GM23338 (cell line): Measurements from ENCODE around the gene ALPG. TPM values are rescaled to one million over a fixed set of nuclear protein-coding genes. Genes with fewer than 3 reads are reported as not detected.

Experiments used
- ATAC-seq: fragments of 200-7000 bp; cut with Tn5 transposase; 3 replicates; pipeline ENCODE4 v1.9.1; 2020
- DNase-seq: peaks from one replicate; pipeline ENCODE4 v3.0.0-alpha.2; 2015; ENCODE audit warnings: low spot score
- H2AFZ ChIP-seq: fragments of 200-600 bp; sonication (generic); 2 replicates; pipeline ENCODE4 v1.8.0; 2016; ENCODE audit warnings: antibody characterized with exemption, mild to moderate bottlenecking, moderate library complexity
- H3F3A ChIP-seq: fragments of 200-600 bp; sonication (generic); replicated peaks from 2 replicates; pipeline ENCODE4 v1.8.0; 2017; ENCODE audit warnings: antibody characterized with exemption, mixed run types, low read depth
- H3K27ac ChIP-seq: fragments of 200-600 bp; sonication (generic); 2 replicates; pipeline ENCODE4 v1.6.1; 2016; ENCODE audit warnings: low read depth
- H3K27me3 ChIP-seq: fragments of 200-600 bp; sonication (generic); 2 replicates; pipeline ENCODE4 v1.8.0; 2016; ENCODE audit warnings: mild to moderate bottlenecking, mixed run types, moderate library complexity; ENCODE audit not compliant: insufficient read depth
- H3K36me3 ChIP-seq: fragments of 200-600 bp; sonication (generic); 2 replicates; pipeline ENCODE4 v1.8.0; 2016; ENCODE audit warnings: mild to moderate bottlenecking; ENCODE audit not compliant: insufficient read depth
- H3K4me1 ChIP-seq: fragments of 200-600 bp; sonication (generic); 2 replicates; pipeline ENCODE4 v1.8.0; 2016; ENCODE audit warnings: mild to moderate bottlenecking, moderate library complexity; ENCODE audit not compliant: insufficient read depth
- H3K4me2 ChIP-seq: fragments of 200-600 bp; sonication (generic); 2 replicates; pipeline ENCODE4 v1.7.1; 2017; ENCODE audit warnings: mixed run types
- H3K4me3 ChIP-seq: fragments of 200-600 bp; sonication (generic); 2 replicates; pipeline ENCODE4 v1.6.1; 2016; ENCODE audit warnings: mixed run types
- H3K79me2 ChIP-seq: fragments of 200-600 bp; sonication (generic); replicated peaks from 2 replicates; pipeline ENCODE4 v1.8.0; 2017; ENCODE audit warnings: mild to moderate bottlenecking; ENCODE audit not compliant: insufficient read depth
- H3K9me2 ChIP-seq: fragments of 200-600 bp; sonication (generic); 2 replicates; pipeline ENCODE4 v1.8.0; 2017; ENCODE audit not compliant: insufficient read depth
- H4K20me1 ChIP-seq: fragments of 200-600 bp; sonication (generic); replicated peaks from 2 replicates; pipeline ENCODE4 v1.8.0; 2017; ENCODE audit warnings: mild to moderate bottlenecking; ENCODE audit not compliant: insufficient read depth
- H3K27ac Mint-ChIP-seq: 2 replicates; pipeline ENCODE4 v1.8.0; 2020; ENCODE audit warnings: inconsistent platforms, mild to moderate bottlenecking, moderate library complexity, mixed read lengths
- H3K27me3 Mint-ChIP-seq: 3 replicates; pipeline ENCODE4 v1.8.0; 2022; ENCODE audit warnings: low read depth, mild to moderate bottlenecking, moderate library complexity, mixed read lengths, inconsistent platforms; ENCODE audit not compliant: insufficient read depth, poor library complexity
- H3K36me3 Mint-ChIP-seq: 3 replicates; pipeline ENCODE4 v1.8.0; 2021; ENCODE audit warnings: low read depth, mild to moderate bottlenecking, inconsistent platforms, moderate library complexity, mixed read lengths
- H3K4me1 Mint-ChIP-seq: 3 replicates; pipeline ENCODE4 v1.8.0; 2020; ENCODE audit warnings: mild to moderate bottlenecking, inconsistent platforms, mixed read lengths
- H3K4me3 Mint-ChIP-seq: 3 replicates; pipeline ENCODE4 v1.8.0; 2021; ENCODE audit warnings: moderate library complexity, mild to moderate bottlenecking, inconsistent platforms, mixed read lengths
- H3K9me3 Mint-ChIP-seq: 3 replicates; pipeline ENCODE4 v1.8.0; 2020; ENCODE audit warnings: moderate library complexity, mild to moderate bottlenecking, inconsistent platforms, mixed read lengths
- EZH2 ChIP-seq: fragments of 200-600 bp; sonication (generic); IDR thresholded peaks from one replicate; pipeline ENCODE4 v1.8.0; 2017; ENCODE audit warnings: antibody characterized with exemption, mild to moderate bottlenecking, low read depth; ENCODE audit not compliant: unreplicated experiment
- EZH2phosphoT487 ChIP-seq: fragments of 200-600 bp; sonication (generic); IDR thresholded peaks from one replicate; pipeline ENCODE4 v1.8.1; 2018; ENCODE audit warnings: antibody characterized with exemption; ENCODE audit not compliant: unreplicated experiment
- POLR2AphosphoS5 ChIP-seq: IDR thresholded peaks from 2 replicates; pipeline ENCODE4 v1.6.1; 2016; ENCODE audit warnings: antibody characterized with exemption, low read depth
- STAT1 ChIP-seq: IDR thresholded peaks from one replicate; pipeline ENCODE4 v1.6.1; 2016; ENCODE audit warnings: antibody characterized with exemption; ENCODE audit not compliant: unreplicated experiment
- ZNF114 ChIP-seq: fragments of 250-450 bp; sonication (Bioruptor Pico); IDR thresholded peaks from 2 replicates; pipeline ENCODE4 v1.5.0; 2020; ENCODE audit warnings: mild to moderate bottlenecking, moderate library complexity
- polyA plus RNA-seq: library from polyadenylated mRNA; unstranded; fragments of >200 nt; fragmentation: Nextera tagmentation; extraction: Ambion mirVana; gene quantifications from 2 replicates; pipeline ENCODE4 v1.2.1, GENCODE V29; 2016
- total RNA-seq: library from RNA; depleted of rRNA; stranded (reverse); fragments of >200 nt; shearing (Covaris generic); gene quantifications from 2 replicates; pipeline ENCODE4 v1.2.3, GENCODE V29; 2014
- TF ChIP-seq, protein P1 (sequence below): IDR thresholded peaks from 2 replicates; pipeline ENCODE4 v1.6.1; 2016; ENCODE audit warnings: antibody characterized with exemption
- TF ChIP-seq, protein P2 (sequence below): IDR thresholded peaks from one replicate; pipeline ENCODE4 v1.6.1; 2018; ENCODE audit warnings: antibody characterized with exemption; ENCODE audit not compliant: unreplicated experiment
- TF ChIP-seq, protein P3 (sequence below): fragments of 250-450 bp; sonication (Bioruptor Pico); IDR thresholded peaks from 2 replicates; pipeline ENCODE4 v1.5.0; 2020; ENCODE audit warnings: mild to moderate bottlenecking, moderate library complexity

ALPG gene
- total and polyA plus RNA-seq, 2 experiments from 2014 or later = 0.89 to 2.5 TPM

DNA sequence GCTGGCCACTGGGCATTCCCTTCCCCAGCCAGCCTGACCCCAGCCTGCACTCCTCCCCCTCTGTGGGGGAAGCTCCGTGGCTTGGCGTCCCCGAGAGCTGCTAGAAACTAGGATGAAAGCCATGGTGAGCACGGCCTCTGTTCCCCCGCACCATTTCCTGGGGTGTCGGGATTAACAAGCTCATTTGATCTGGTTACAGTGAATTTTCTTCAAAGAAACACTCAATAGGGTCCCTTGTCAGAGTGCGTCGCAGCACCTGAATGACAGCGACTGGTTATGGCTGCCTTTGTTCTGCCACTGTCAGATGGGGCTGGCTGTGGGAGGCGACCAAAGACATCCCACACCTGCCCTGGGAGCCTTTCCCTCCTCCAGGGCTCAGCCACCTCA lies 41.7 kb downstream of the ALPG start:
- no peak overlapping the region for H3K27ac ChIP-seq
- no peak overlapping the region for H3K4me3 Mint-ChIP-seq

More for the DNA sequence above, 41.7 kb downstream of the ALPG start:
- Histone ChIP-seq H3F3A (no peaks in the 10 kb centered on the region), H3K4me1 (no peaks in the 10 kb centered on the region), H3K9me2 (no peaks in the 10 kb centered on the region), H3K36me3 (no peaks in the 10 kb centered on the region), H4K20me1 (no peaks in the 10 kb centered on the region), H3K27me3 (no peaks in the 10 kb centered on the region), H3K4me3 (no peak overlapping the region), H2AFZ (no peak overlapping the region), H3K4me2 (no peak overlapping the region), H3K79me2 (no peaks in the 10 kb centered on the region)
- Mint-ChIP-seq H3K4me1 (no peaks in the 10 kb centered on the region; the same call in 2 of the 3 replicates), H3K36me3 (no peaks in the 10 kb centered on the region), H3K27ac (no peak overlapping the region), H3K27me3 (peaks cover 18% of the 10 kb centered on the region), H3K9me3 (no peaks in the 10 kb centered on the region)
- no peak for DNase-seq
- ATAC-seq = no peak
- TF ChIP-seq ZNF114 (no peak), STAT1 (no peak), EZH2 (no peak), POLR2AphosphoS5 (no peak), EZH2phosphoT487 (no peak)
- TF ChIP-seq, protein P1, sequence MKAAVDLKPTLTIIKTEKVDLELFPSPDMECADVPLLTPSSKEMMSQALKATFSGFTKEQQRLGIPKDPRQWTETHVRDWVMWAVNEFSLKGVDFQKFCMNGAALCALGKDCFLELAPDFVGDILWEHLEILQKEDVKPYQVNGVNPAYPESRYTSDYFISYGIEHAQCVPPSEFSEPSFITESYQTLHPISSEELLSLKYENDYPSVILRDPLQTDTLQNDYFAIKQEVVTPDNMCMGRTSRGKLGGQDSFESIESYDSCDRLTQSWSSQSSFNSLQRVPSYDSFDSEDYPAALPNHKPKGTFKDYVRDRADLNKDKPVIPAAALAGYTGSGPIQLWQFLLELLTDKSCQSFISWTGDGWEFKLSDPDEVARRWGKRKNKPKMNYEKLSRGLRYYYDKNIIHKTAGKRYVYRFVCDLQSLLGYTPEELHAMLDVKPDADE = no peak
- TF ChIP-seq, protein P2, sequence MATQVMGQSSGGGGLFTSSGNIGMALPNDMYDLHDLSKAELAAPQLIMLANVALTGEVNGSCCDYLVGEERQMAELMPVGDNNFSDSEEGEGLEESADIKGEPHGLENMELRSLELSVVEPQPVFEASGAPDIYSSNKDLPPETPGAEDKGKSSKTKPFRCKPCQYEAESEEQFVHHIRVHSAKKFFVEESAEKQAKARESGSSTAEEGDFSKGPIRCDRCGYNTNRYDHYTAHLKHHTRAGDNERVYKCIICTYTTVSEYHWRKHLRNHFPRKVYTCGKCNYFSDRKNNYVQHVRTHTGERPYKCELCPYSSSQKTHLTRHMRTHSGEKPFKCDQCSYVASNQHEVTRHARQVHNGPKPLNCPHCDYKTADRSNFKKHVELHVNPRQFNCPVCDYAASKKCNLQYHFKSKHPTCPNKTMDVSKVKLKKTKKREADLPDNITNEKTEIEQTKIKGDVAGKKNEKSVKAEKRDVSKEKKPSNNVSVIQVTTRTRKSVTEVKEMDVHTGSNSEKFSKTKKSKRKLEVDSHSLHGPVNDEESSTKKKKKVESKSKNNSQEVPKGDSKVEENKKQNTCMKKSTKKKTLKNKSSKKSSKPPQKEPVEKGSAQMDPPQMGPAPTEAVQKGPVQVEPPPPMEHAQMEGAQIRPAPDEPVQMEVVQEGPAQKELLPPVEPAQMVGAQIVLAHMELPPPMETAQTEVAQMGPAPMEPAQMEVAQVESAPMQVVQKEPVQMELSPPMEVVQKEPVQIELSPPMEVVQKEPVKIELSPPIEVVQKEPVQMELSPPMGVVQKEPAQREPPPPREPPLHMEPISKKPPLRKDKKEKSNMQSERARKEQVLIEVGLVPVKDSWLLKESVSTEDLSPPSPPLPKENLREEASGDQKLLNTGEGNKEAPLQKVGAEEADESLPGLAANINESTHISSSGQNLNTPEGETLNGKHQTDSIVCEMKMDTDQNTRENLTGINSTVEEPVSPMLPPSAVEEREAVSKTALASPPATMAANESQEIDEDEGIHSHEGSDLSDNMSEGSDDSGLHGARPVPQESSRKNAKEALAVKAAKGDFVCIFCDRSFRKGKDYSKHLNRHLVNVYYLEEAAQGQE = no peak
- TF ChIP-seq, protein P3, sequence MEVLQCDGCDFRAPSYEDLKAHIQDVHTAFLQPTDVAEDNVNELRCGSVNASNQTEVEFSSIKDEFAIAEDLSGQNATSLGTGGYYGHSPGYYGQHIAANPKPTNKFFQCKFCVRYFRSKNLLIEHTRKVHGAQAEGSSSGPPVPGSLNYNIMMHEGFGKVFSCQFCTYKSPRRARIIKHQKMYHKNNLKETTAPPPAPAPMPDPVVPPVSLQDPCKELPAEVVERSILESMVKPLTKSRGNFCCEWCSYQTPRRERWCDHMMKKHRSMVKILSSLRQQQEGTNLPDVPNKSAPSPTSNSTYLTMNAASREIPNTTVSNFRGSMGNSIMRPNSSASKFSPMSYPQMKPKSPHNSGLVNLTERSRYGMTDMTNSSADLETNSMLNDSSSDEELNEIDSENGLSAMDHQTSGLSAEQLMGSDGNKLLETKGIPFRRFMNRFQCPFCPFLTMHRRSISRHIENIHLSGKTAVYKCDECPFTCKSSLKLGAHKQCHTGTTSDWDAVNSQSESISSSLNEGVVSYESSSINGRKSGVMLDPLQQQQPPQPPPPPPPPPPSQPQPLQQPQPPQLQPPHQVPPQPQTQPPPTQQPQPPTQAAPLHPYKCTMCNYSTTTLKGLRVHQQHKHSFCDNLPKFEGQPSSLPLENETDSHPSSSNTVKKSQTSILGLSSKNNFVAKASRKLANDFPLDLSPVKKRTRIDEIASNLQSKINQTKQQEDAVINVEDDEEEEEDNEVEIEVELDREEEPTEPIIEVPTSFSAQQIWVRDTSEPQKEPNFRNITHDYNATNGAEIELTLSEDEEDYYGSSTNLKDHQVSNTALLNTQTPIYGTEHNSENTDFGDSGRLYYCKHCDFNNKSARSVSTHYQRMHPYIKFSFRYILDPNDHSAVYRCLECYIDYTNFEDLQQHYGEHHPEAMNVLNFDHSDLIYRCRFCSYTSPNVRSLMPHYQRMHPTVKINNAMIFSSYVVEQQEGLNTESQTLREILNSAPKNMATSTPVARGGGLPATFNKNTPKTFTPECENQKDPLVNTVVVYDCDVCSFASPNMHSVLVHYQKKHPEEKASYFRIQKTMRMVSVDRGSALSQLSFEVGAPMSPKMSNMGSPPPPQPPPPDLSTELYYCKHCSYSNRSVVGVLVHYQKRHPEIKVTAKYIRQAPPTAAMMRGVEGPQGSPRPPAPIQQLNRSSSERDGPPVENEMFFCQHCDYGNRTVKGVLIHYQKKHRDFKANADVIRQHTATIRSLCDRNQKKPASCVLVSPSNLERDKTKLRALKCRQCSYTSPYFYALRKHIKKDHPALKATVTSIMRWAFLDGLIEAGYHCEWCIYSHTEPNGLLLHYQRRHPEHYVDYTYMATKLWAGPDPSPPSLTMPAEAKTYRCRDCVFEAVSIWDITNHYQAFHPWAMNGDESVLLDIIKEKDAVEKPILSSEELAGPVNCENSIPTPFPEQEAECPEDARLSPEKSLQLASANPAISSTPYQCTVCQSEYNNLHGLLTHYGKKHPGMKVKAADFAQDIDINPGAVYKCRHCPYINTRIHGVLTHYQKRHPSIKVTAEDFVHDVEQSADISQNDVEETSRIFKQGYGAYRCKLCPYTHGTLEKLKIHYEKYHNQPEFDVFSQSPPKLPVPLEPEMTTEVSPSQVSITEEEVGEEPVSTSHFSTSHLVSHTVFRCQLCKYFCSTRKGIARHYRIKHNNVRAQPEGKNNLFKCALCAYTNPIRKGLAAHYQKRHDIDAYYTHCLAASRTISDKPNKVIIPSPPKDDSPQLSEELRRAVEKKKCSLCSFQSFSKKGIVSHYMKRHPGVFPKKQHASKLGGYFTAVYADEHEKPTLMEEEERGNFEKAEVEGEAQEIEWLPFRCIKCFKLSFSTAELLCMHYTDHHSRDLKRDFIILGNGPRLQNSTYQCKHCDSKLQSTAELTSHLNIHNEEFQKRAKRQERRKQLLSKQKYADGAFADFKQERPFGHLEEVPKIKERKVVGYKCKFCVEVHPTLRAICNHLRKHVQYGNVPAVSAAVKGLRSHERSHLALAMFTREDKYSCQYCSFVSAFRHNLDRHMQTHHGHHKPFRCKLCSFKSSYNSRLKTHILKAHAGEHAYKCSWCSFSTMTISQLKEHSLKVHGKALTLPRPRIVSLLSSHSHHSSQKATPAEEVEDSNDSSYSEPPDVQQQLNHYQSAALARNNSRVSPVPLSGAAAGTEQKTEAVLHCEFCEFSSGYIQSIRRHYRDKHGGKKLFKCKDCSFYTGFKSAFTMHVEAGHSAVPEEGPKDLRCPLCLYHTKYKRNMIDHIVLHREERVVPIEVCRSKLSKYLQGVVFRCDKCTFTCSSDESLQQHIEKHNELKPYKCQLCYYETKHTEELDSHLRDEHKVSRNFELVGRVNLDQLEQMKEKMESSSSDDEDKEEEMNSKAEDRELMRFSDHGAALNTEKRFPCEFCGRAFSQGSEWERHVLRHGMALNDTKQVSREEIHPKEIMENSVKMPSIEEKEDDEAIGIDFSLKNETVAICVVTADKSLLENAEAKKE (CRISPR knock-in tag) = no peak
